Measurements from ENCODE around the gene CRACR2A. TPM values are rescaled to one million over a fixed set of nuclear protein-coding genes. Genes with fewer than 3 reads are reported as not detected.

CRACR2A gene
- total and polyA plus RNA-seq, 5 donors from 2014 or later, result 8.2 to 42.9 (median 12.0) TPM

- Mint-ChIP-seq H3K4me1 (peaks cover 4 to 10% (median 7%) of the 10 kb centered on the region in 4 donors), H3K36me3 (peaks cover 74% of the 10 kb centered on the region), H3K27me3 (no peaks in the 10 kb centered on the region), H3K9me3 (peaks cover 2 to 23% (median 10%) of the 10 kb centered on the region in 7 donors), H3K4me3 (no peak overlapping the region), H3K27ac (no peak overlapping the region)
- Histone ChIP-seq H3K9me3 (ENCODE audit: control insufficient read depth in 2 of 2, low read length in 2 of 2) (peaks cover 21 to 30% of the 10 kb centered on the region in 2 experiments), H3K27me3 (ENCODE audit: control insufficient read depth, insufficient read depth, low read length) (no peaks in the 10 kb centered on the region), H3K36me3 (ENCODE audit: control insufficient read depth, insufficient read depth, low read length) (peaks cover 35% of the 10 kb centered on the region), H3K27ac (ENCODE audit: insufficient read depth, low read length, poor library complexity, severe bottlenecking) (no peak overlapping the region), H3K4me1 (ENCODE audit: control insufficient read depth, insufficient read depth, low read length, poor library complexity, severe bottlenecking) (no peaks in the 10 kb centered on the region), H3K4me3 (ENCODE audit: low read depth, low read length) (no peak overlapping the region)
- ATAC-seq (ENCODE audit: low read depth in 2 of 2) (no peak), DNase-seq (no peak)
These were observed 32.1 kb downstream of the CRACR2A start for GRCh38 chr12:3720772-3721171.

- H3K27me3 Mint-ChIP-seq, result no peaks in the 10 kb centered on the region
- no peak overlapping the region for H3K27ac ChIP-seq (ENCODE audit: insufficient read depth, low read length, poor library complexity, severe bottlenecking)
- ATAC-seq (ENCODE audit: low read depth in 2 of 2), result no peak
- no peak for DNase-seq
- peaks cover 18% of the 10 kb centered on the region for H3K36me3 ChIP-seq (ENCODE audit: control insufficient read depth, insufficient read depth, low read length)
- peaks cover 0 to 12% (median 6%) of the 10 kb centered on the region in 4 donors for H3K4me1 Mint-ChIP-seq
- no peaks in the 10 kb centered on the region for H3K27me3 ChIP-seq (ENCODE audit: control insufficient read depth, insufficient read depth, low read length)
- no peak overlapping the region for H3K4me3 Mint-ChIP-seq
- H3K27ac Mint-ChIP-seq, result peak overlapping the region in 1 of 3 donors; percentile 29
- H3K9me3 Mint-ChIP-seq, result peaks cover 0 to 14% (median 5%) of the 10 kb centered on the region in 7 donors
- H3K9me3 ChIP-seq (ENCODE audit: control insufficient read depth in 2 of 2, low read length in 2 of 2), result peaks cover 13 to 15% of the 10 kb centered on the region in 2 experiments
- no peaks in the 10 kb centered on the region for H3K4me1 ChIP-seq (ENCODE audit: control insufficient read depth, insufficient read depth, low read length, poor library complexity, severe bottlenecking)
- H3K4me3 ChIP-seq (ENCODE audit: low read depth, low read length), result no peak overlapping the region
- H3K36me3 Mint-ChIP-seq, result peaks cover 55% of the 10 kb centered on the region
These were observed 34.8 kb downstream of the CRACR2A start for GRCh38 chr12:3718100-3718499.

GRCh38 chr12:3717283-3717898, 35.5 kb downstream of the CRACR2A start:
- peak overlapping the region in 2 of 3 donors; percentile 26 to 61 for H3K27ac Mint-ChIP-seq
- Histone ChIP-seq H3K4me1 (ENCODE audit: control insufficient read depth, insufficient read depth, low read length, poor library complexity, severe bottlenecking) (no peaks in the 10 kb centered on the region), H3K4me3 (ENCODE audit: low read depth, low read length) (no peak overlapping the region), H3K27me3 (ENCODE audit: control insufficient read depth, insufficient read depth, low read length) (no peaks in the 10 kb centered on the region), H3K27ac (ENCODE audit: insufficient read depth, low read length, poor library complexity, severe bottlenecking) (no peak overlapping the region), H3K36me3 (ENCODE audit: control insufficient read depth, insufficient read depth, low read length) (peaks cover 22% of the 10 kb centered on the region), H3K9me3 (ENCODE audit: control insufficient read depth in 2 of 2, low read length in 2 of 2) (peaks cover 6 to 8% of the 10 kb centered on the region in 2 experiments)
- H3K36me3 Mint-ChIP-seq, result peaks cover 50% of the 10 kb centered on the region
- DNase-seq (no peak), ATAC-seq (ENCODE audit: low read depth in 2 of 2) (no peak)
- H3K9me3 Mint-ChIP-seq, result peaks cover 0 to 12% (median 4%) of the 10 kb centered on the region in 7 donors
- no peak overlapping the region for H3K4me3 Mint-ChIP-seq
- H3K27me3 Mint-ChIP-seq, result no peaks in the 10 kb centered on the region
- peaks cover 0 to 12% (median 6%) of the 10 kb centered on the region in 4 donors for H3K4me1 Mint-ChIP-seq

GRCh38 chr12:3715999-3716398, 36.9 kb downstream of the CRACR2A start:
- DNase-seq (no peak), ATAC-seq (ENCODE audit: low read depth in 2 of 2) (no peak)
- Mint-ChIP-seq H3K9me3 (peaks cover 0 to 5% (median 0%) of the 10 kb centered on the region in 7 donors), H3K27me3 (no peaks in the 10 kb centered on the region), H3K36me3 (peaks cover 52% of the 10 kb centered on the region), H3K4me1 (peaks cover 0 to 16% (median 5%) of the 10 kb centered on the region in 4 donors), H3K4me3 (no peak overlapping the region), H3K27ac (peak overlapping the region; percentile 10 to 61 (median 26))
- Histone ChIP-seq H3K9me3 (ENCODE audit: control insufficient read depth in 2 of 2, low read length in 2 of 2) (no peaks in the 10 kb centered on the region), H3K36me3 (ENCODE audit: control insufficient read depth, insufficient read depth, low read length) (peaks cover 31% of the 10 kb centered on the region), H3K27ac (ENCODE audit: insufficient read depth, low read length, poor library complexity, severe bottlenecking) (no peak overlapping the region), H3K4me3 (ENCODE audit: low read depth, low read length) (no peak overlapping the region), H3K4me1 (ENCODE audit: control insufficient read depth, insufficient read depth, low read length, poor library complexity, severe bottlenecking) (no peaks in the 10 kb centered on the region), H3K27me3 (ENCODE audit: control insufficient read depth, insufficient read depth, low read length) (no peaks in the 10 kb centered on the region)

GRCh38 chr12:3713947-3714346, 39.0 kb downstream of the CRACR2A start:
- H3K36me3 Mint-ChIP-seq, result peaks cover 48% of the 10 kb centered on the region
- no peak for ATAC-seq (ENCODE audit: low read depth in 2 of 2)

GRCh38 chr12:3713483-3713882, 39.4 kb downstream of the CRACR2A start:
- peaks cover 32% of the 10 kb centered on the region for H3K36me3 ChIP-seq (ENCODE audit: control insufficient read depth, insufficient read depth, low read length)
- H3K9me3 ChIP-seq (ENCODE audit: control insufficient read depth in 2 of 2, low read length in 2 of 2), result no peaks in the 10 kb centered on the region
- ATAC-seq (ENCODE audit: low read depth in 2 of 2) (no peak), DNase-seq (no peak)
- Mint-ChIP-seq H3K36me3 (peaks cover 47% of the 10 kb centered on the region), H3K4me1 (peaks cover 0 to 22% (median 5%) of the 10 kb centered on the region in 4 donors), H3K27me3 (no peaks in the 10 kb centered on the region), H3K27ac (peak overlapping the region in 1 of 3 donors; percentile 67), H3K4me3 (no peak overlapping the region), H3K9me3 (no peaks in the 10 kb centered on the region)
- H3K4me3 ChIP-seq (ENCODE audit: low read depth, low read length), result no peak overlapping the region
- no peaks in the 10 kb centered on the region for H3K27me3 ChIP-seq (ENCODE audit: control insufficient read depth, insufficient read depth, low read length)
- H3K27ac ChIP-seq (ENCODE audit: insufficient read depth, low read length, poor library complexity, severe bottlenecking), result no peak overlapping the region
- no peaks in the 10 kb centered on the region for H3K4me1 ChIP-seq (ENCODE audit: control insufficient read depth, insufficient read depth, low read length, poor library complexity, severe bottlenecking)

More at GRCh38 chr12:3713947-3714346, 39.0 kb downstream of the CRACR2A start:
- Mint-ChIP-seq H3K4me1 (peaks cover 0 to 18% (median 5%) of the 10 kb centered on the region in 4 donors), H3K9me3 (peaks cover 0 to 3% (median 0%) of the 10 kb centered on the region in 7 donors), H3K27ac (no peak overlapping the region), H3K4me3 (no peak overlapping the region), H3K27me3 (no peaks in the 10 kb centered on the region)
- DNase-seq, result no peak
- Histone ChIP-seq H3K4me3 (ENCODE audit: low read depth, low read length) (no peak overlapping the region), H3K27ac (ENCODE audit: insufficient read depth, low read length, poor library complexity, severe bottlenecking) (no peak overlapping the region), H3K36me3 (ENCODE audit: control insufficient read depth, insufficient read depth, low read length) (peaks cover 35% of the 10 kb centered on the region), H3K9me3 (ENCODE audit: control insufficient read depth in 2 of 2, low read length in 2 of 2) (no peaks in the 10 kb centered on the region), H3K27me3 (ENCODE audit: control insufficient read depth, insufficient read depth, low read length) (no peaks in the 10 kb centered on the region), H3K4me1 (ENCODE audit: control insufficient read depth, insufficient read depth, low read length, poor library complexity, severe bottlenecking) (no peaks in the 10 kb centered on the region)

- no peak for ATAC-seq (ENCODE audit: low read depth in 2 of 2)
- peaks cover 28% of the 10 kb centered on the region for H3K36me3 ChIP-seq (ENCODE audit: control insufficient read depth, insufficient read depth, low read length)
- Mint-ChIP-seq H3K27ac (no peak overlapping the region), H3K4me1 (peaks cover 0 to 22% (median 7%) of the 10 kb centered on the region in 4 donors), H3K27me3 (no peaks in the 10 kb centered on the region), H3K36me3 (peaks cover 38% of the 10 kb centered on the region), H3K9me3 (no peaks in the 10 kb centered on the region), H3K4me3 (no peak overlapping the region)
- H3K9me3 ChIP-seq (ENCODE audit: control insufficient read depth in 2 of 2, low read length in 2 of 2), result no peaks in the 10 kb centered on the region
- H3K27ac ChIP-seq (ENCODE audit: insufficient read depth, low read length, poor library complexity, severe bottlenecking), result no peak overlapping the region
- H3K4me1 ChIP-seq (ENCODE audit: control insufficient read depth, insufficient read depth, low read length, poor library complexity, severe bottlenecking), result no peaks in the 10 kb centered on the region
- H3K27me3 ChIP-seq (ENCODE audit: control insufficient read depth, insufficient read depth, low read length), result no peaks in the 10 kb centered on the region
- H3K4me3 ChIP-seq (ENCODE audit: low read depth, low read length), result no peak overlapping the region
- no peak for DNase-seq
These were observed 40.5 kb downstream of the CRACR2A start for GRCh38 chr12:3712209-3712992.

Data from CD4-positive, CD25-positive, alpha-beta regulatory T cell (primary cell).